Activated gamma-delta T cell treated with Interleukin-2 at 50 U/mL for 16 hours (primary cell): ENCODE results near the gene NUP50.

Source experiments
- DNase-seq: peaks from one replicate; pipeline ENCODE4 v3.0.0-alpha.2; 2020

Gene NUP50

DNA sequence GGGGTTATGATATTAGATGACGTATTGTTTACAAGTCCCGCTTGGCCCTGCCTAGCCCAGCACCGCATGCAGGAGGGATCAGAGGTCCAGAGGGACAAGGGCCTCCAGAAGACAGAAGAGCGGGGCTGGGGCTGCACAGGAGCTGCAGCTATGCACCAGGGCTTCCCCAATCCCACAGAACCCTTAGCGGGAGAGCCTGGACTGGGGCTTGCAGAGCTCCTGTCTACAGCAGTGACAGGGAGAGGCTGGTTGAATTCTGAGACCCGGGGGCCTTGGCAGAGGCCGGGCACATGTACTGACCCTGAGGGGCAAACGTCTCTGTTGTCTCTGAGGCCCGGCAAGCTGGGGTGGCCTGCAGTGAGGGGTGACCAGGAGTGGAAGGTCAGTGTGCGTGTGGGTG lies 70.1 kb downstream of the NUP50 start:
- DNase-seq: no peak

GRCh38 chr22:45235101-45235777 lies 71.5 kb downstream of the NUP50 start:
- no peak for DNase-seq

- DNase-seq: no peak
Observed at GRCh38 chr22:45235851-45236342, 72.2 kb downstream of the NUP50 start.

DNA sequence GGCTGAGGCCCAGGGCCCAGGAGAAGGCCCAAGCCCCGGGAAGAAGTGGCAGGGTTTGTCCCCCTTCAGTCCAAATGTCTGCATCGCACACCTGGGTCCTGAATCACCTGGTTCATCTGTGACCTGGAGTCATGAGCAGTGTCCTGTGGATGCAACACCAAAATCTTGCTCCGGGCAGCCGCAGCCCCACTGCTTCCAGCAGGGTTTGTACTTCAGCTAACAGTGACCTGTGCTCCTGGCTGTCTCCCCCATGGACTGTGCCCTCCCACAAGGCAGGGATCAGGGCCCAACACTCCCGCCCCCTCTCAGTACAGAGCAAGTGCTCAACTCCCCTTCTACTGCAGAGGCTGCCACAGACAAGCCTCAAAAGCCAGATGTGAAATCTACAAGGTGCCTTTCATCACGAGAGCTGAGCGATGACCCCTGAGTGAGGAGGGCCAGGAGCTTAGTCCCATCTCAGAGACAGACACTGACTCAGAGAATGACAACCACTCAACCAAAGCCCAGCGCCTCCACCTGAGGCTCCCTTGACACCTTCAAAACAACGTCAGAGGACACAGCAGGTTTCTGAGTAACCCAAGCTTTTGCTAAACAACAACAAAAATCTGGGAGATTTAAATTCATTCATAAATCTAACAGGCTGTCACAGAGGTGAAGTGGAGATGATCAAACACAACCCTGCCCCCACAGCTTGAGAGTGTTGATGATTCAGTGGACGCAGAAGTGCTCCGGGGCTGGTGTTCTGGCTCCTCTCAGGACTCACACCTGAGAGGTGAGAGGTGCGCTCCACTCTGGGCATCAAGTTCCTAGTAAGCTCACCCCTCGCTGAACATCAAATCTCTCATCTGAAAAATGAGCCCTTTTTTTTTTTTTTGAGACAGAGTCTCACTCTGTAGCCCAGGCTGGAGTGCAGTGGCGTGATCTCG lies 73.6 kb downstream of the NUP50 start:
- DNase-seq: no peak
